OCI-LY3 (cell line): ENCODE measurements around the gene PKP4.

ENCODE experiments used
- H2AFZ ChIP-seq: fragments of 200-600, 300-600 bp; shearing (Covaris generic); 2 replicates; pipeline ENCODE4 v1.6.0; 2014; ENCODE audit warnings: antibody characterized with exemption, low read depth, low read length
- H3K27ac ChIP-seq: fragments of 200-600, 300-600 bp; sonication (generic); 2 replicates; pipeline ENCODE4 v1.5.1; 2014; ENCODE audit warnings: mild to moderate bottlenecking, low read length, moderate library complexity, mixed read lengths
- H3K27me3 ChIP-seq: fragments of 200-600, 300-600 bp; sonication (generic); 2 replicates; pipeline ENCODE4 v1.6.1; 2014; ENCODE audit warnings: low read depth, low read length, mixed read lengths
- H3K36me3 ChIP-seq: fragments of 200-600, 300-600 bp; sonication (generic); replicated peaks from 2 replicates; pipeline ENCODE3; 2014; ENCODE audit warnings: low read depth, low read length, mixed read lengths
- H3K4me1 ChIP-seq: fragments of 300-600, 200-600 bp; sonication (generic); 2 replicates; pipeline ENCODE4 v1.6.1; 2014; ENCODE audit warnings: low read length, mixed read lengths
- H3K4me2 ChIP-seq: fragments of 200-600, 300-600 bp; sonication (generic); 2 replicates; pipeline ENCODE4 v1.6.1; 2014; ENCODE audit warnings: low read length, mixed read lengths
- H3K4me3 ChIP-seq: fragments of 300-600, 200-600 bp; sonication (generic); 2 replicates; pipeline ENCODE4 v1.5.1; 2014; ENCODE audit warnings: antibody characterized with exemption, mild to moderate bottlenecking, low read length, moderate library complexity
- H3K79me2 ChIP-seq: fragments of 300-600, 200-600 bp; shearing (Covaris generic); 2 replicates; pipeline ENCODE4 v1.6.1; 2014; ENCODE audit warnings: mild to moderate bottlenecking, low read length, mixed read lengths
- H3K9ac ChIP-seq: fragments of 300-600, 200-600 bp; shearing (Covaris generic); 2 replicates; pipeline ENCODE4 v1.6.0; 2014; ENCODE audit warnings: mild to moderate bottlenecking, low read length, moderate library complexity
- H3K9me3 ChIP-seq: fragments of 200-600, 300-600 bp; shearing (Covaris generic); 2 replicates; pipeline ENCODE4 v1.6.1; 2014; ENCODE audit warnings: low read length, mixed read lengths; ENCODE audit not compliant: insufficient read depth
- H4K20me1 ChIP-seq: fragments of 200-600, 300-600 bp; sonication (generic); 2 replicates; pipeline ENCODE4 v1.6.1; 2016; ENCODE audit warnings: low read length, mixed read lengths; ENCODE audit not compliant: insufficient read depth
- EZH2phosphoT487 ChIP-seq: fragments of 200-600 bp; shearing (Covaris generic); IDR thresholded peaks from 2 replicates; pipeline ENCODE4 v1.6.1; 2018; ENCODE audit warnings: antibody characterized with exemption, mixed run types, low read depth
- TF ChIP-seq, protein P1 (sequence below): fragments of 200-600, 300-600 bp; sonication (generic); IDR thresholded peaks from 2 replicates; pipeline ENCODE4 v1.5.1; 2014; ENCODE audit warnings: antibody characterized with exemption, low read length, low read depth

The PKP4 gene

DNA sequence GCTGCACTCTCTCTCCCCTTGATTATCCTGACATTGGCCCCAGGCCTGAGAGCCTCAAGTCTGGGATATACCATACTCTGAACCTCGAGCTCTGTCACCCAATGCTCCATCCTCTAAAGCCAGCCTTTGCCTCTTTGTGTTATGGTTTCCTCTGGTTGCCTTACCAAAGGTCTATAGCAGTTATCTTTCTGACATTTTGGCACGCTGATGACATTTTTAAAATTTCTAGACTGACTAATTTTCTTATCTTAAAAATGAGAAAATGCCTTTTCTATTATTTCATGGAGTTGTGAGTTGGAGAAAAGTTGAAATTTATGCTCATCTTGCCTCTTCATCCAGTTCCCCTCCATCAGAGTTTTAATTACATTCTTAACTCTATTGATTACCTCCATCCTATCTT is 62.7 kb downstream of the PKP4 start:
- Histone ChIP-seq H3K4me3 (no peak overlapping the region), H3K4me2 (no peak overlapping the region), H2AFZ (no peak overlapping the region), H3K27ac (no peak overlapping the region), H3K36me3 (no peaks in the 10 kb centered on the region), H4K20me1 (no peaks in the 10 kb centered on the region), H3K79me2 (0 out of 2 replicates have a peak, but pooled peaks cover 4% of the 10 kb centered on the region), H3K27me3 (no peaks in the 10 kb centered on the region), H3K9me3 (no peaks in the 10 kb centered on the region), H3K4me1 (peaks cover 8% of the 10 kb centered on the region), H3K9ac (no peak overlapping the region)
- no peak for TF ChIP-seq EZH2phosphoT487
- TF ChIP-seq, protein P1, sequence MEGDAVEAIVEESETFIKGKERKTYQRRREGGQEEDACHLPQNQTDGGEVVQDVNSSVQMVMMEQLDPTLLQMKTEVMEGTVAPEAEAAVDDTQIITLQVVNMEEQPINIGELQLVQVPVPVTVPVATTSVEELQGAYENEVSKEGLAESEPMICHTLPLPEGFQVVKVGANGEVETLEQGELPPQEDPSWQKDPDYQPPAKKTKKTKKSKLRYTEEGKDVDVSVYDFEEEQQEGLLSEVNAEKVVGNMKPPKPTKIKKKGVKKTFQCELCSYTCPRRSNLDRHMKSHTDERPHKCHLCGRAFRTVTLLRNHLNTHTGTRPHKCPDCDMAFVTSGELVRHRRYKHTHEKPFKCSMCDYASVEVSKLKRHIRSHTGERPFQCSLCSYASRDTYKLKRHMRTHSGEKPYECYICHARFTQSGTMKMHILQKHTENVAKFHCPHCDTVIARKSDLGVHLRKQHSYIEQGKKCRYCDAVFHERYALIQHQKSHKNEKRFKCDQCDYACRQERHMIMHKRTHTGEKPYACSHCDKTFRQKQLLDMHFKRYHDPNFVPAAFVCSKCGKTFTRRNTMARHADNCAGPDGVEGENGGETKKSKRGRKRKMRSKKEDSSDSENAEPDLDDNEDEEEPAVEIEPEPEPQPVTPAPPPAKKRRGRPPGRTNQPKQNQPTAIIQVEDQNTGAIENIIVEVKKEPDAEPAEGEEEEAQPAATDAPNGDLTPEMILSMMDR: no peak

DNA sequence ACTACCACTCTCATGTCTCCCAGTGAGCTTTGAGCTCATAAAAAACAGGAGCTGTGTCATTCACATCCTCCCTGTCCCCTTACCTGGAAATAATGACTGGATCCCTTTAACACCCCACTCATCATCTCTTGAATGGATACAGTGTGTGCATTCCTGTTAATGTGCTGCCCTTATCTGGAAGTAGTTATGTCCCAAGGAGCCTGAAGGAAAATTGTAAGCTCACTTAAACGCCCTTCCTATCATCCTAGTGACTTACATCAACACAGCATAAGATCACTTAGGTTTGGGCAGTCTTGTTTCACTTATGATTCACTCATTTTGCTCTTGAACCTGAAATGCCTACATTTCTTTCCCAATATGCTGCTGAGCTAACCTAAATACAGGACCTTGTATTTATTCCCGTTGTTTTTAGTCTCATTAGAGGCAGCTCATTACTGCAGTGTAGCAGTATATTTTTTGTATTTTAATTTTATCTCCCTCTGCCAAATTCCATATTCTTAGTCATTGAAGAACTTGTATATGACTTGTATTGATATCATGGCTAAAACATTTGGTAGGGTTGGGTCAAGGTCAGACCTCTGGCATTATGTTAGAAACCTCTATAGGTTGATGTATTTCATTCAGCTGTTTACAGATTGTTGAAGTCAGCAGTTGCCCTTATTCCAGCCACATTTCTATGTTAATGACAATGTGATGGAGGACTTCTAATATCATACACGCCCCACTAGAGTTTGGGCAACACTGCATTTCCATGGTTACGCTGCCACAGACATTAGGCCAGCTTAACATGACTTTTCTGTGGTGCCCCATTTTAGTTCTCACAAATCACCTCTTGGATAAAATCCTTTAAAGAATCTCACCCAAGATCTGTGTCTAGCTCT is 72.9 kb downstream of the PKP4 start:
- Histone ChIP-seq H2AFZ (no peak overlapping the region), H3K27me3 (no peaks in the 10 kb centered on the region), H4K20me1 (no peaks in the 10 kb centered on the region), H3K27ac (no peak overlapping the region), H3K79me2 (no peaks in the 10 kb centered on the region), H3K4me2 (no peak overlapping the region), H3K9ac (no peak overlapping the region), H3K36me3 (no peaks in the 10 kb centered on the region), H3K4me1 (no peaks in the 10 kb centered on the region), H3K4me3 (no peak overlapping the region), H3K9me3 (no peaks in the 10 kb centered on the region)
- TF ChIP-seq, protein P1: no peak
- no peak for TF ChIP-seq EZH2phosphoT487

DNA sequence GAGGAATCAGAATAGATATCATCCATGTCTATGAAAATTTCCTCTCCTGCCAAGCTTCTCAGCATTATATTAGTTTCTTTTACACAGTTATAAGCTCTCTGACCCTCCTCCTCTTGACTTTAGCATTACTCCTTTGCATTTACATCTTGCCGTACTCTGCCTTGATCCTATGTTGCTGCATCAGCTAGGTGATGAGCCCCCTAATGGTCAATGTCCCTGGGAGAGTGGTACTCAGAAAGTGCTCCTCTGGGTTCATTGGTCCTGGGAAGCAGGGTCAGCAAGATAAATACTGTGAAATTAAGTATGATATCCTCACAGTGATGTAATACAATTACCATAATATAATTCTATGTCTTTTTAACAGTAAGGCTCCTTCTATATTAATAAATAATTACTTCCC is 74.1 kb downstream of the PKP4 start:
- H3K27me3 ChIP-seq: no peaks in the 10 kb centered on the region
- no peaks in the 10 kb centered on the region for H4K20me1 ChIP-seq
- H3K4me1 ChIP-seq: no peaks in the 10 kb centered on the region
- H3K4me3 ChIP-seq: no peak overlapping the region
- no peak overlapping the region for H3K9ac ChIP-seq
- no peaks in the 10 kb centered on the region for H3K9me3 ChIP-seq
- no peaks in the 10 kb centered on the region for H3K36me3 ChIP-seq
- TF ChIP-seq EZH2phosphoT487: no peak
- TF ChIP-seq, protein P1: 0 out of 2 replicates have a peak, but pooled peaks have one; percentile 6
- H3K27ac ChIP-seq: no peak overlapping the region
- H3K79me2 ChIP-seq: no peaks in the 10 kb centered on the region
- no peak overlapping the region for H3K4me2 ChIP-seq
- H2AFZ ChIP-seq: no peak overlapping the region

DNA sequence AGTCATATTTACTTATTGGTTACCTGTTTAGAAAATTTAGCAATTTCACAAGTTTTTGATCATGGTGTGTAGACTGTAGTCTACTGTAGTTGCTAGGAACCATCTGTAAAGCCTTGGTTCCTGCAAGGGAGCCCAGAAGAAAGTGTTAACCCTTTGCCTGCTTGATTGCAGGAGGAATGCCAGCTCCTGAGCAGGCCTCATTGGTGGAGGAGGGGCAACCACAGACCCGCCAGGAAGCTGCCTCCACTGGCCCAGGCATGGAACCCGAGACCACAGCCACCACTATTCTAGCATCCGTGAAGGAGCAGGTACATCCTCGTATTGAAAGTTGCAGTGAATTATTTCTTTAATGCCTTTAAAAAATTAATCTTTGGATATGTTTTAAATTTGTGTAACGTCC is 76.3 kb downstream of the PKP4 start:
- TF ChIP-seq, protein P1: no peak
- TF ChIP-seq EZH2phosphoT487: no peak

More for the DNA sequence above, 76.3 kb downstream of the PKP4 start:
- no peaks in the 10 kb centered on the region for H3K27me3 ChIP-seq
- H4K20me1 ChIP-seq: no peaks in the 10 kb centered on the region
- H3K9ac ChIP-seq: no peak overlapping the region
- H3K4me3 ChIP-seq: no peak overlapping the region
- no peaks in the 10 kb centered on the region for H3K79me2 ChIP-seq
- no peaks in the 10 kb centered on the region for H3K9me3 ChIP-seq
- H3K4me1 ChIP-seq: no peaks in the 10 kb centered on the region
- H3K4me2 ChIP-seq: no peak overlapping the region
- no peak overlapping the region for H3K27ac ChIP-seq
- no peak overlapping the region for H2AFZ ChIP-seq
- H3K36me3 ChIP-seq: no peaks in the 10 kb centered on the region
